Left lung (tissue), 10 donors: ENCODE measurements around the gene SETD7. TPM values are rescaled to one million over a fixed set of nuclear protein-coding genes. Genes with fewer than 3 reads are reported as not detected.

ENCODE experiments used
- ATAC-seq: fragments of 200-7000 bp; cut with Tn5 transposase; one replicate; pipeline ENCODE4 v1.9.1; 2020; ENCODE audit warnings: moderate library complexity
- DNase-seq, 4 donors: peaks; one replicate each; pipeline ENCODE4 v3.0.0-alpha.2; 2013 to 2020
- H3K27ac ChIP-seq, 2 donors: fragments of 200-600 bp; sonication (generic) in 1 of 2; one replicate each; pipeline versions ENCODE4 v1.5.0 to v1.8.0; 2020 to 2021
- H3K27me3 ChIP-seq, 2 donors: fragments of 200-600 bp; sonication (generic) in 1 of 2; one replicate each; pipeline versions ENCODE4 v1.5.0 to v1.8.0; 2020 to 2021
- H3K36me3 ChIP-seq, 2 donors: fragments of 200-600 bp; sonication (generic) in 1 of 2; one replicate each; pipeline versions ENCODE4 v1.5.0 to v1.8.0; 2020 to 2021
- H3K4me1 ChIP-seq, 2 donors: fragments of 200-600 bp; one replicate each; pipeline ENCODE4 v1.8.0; 2021
- H3K4me3 ChIP-seq, 2 donors: fragments of 200-600 bp; sonication (generic) in 1 of 2; one replicate each; pipeline versions ENCODE4 v1.5.0 to v1.8.0; 2020 to 2021; ENCODE audit warnings: mild to moderate bottlenecking in 1 of 2
- H3K9me3 ChIP-seq, 2 donors: fragments of 200-600 bp; sonication (generic) in 1 of 2; one replicate each; pipeline versions ENCODE4 v1.5.0 to v1.8.0; 2020 to 2021
- intact Hi-C, 2 donors: fragments of 100-400 bp; cut with DNase I; formaldehyde crosslinking; loops; one replicate each; pipeline versions ENCODE4 v1.11.2 to v1.14.2; 2022
- polyA plus RNA-seq, 6 donors: library from polyadenylated mRNA; unstranded; fragments of 120-200 nt; gene quantifications; one replicate each; pipeline ENCODE4 v1.2.1, GENCODE V29; 2013; ENCODE audit not compliant: insufficient read length in 6 of 6
- total RNA-seq, 2 donors: library from RNA; stranded (reverse); fragmentation: NEBNext Ultra II Directional; extraction: Animal tissue kit (Norgen Biotek cat#: 25700); gene quantifications; one replicate each; pipeline ENCODE4 v1.2.1, GENCODE V29; 2021
- TF ChIP-seq, protein P1 (sequence below), 2 donors: fragments of 200-600 bp; sonication (generic) in 1 of 2; IDR thresholded peaks; one replicate each; pipeline versions ENCODE4 v1.5.0 to v1.8.0; 2021; ENCODE audit warnings: antibody characterized with exemption in 2 of 2
- donor health status: DM: no; HTN: yes; CAD: no.
- donor health status: DM: no; HTN: no; CAD: no.

The SETD7 gene
- total and polyA plus RNA-seq, 8 donors: 17.2 to 51.7 (median 19.5) TPM

DNA sequence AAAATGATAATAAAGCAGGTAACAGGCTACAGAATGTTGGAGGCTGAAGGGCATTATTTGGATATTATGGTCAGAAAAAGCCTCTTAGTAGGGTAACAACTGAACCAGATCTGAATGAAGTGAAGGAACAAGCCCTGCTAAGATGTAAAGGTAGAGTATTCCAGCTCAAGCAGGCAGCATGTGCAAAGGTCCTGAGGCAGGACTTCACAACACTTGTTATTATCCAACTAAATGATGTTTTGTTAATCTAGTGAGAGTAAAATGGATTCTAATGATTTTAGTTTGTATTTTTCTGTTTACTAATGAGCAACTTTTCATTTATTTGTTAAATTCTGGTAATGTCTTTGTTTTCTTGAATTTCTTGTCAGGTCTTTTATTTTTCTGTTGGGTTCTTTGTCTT is 66.4 kb downstream of the SETD7 start:
- Histone ChIP-seq H3K27me3 (no peaks in the 10 kb centered on the region), H3K4me3 (no peak overlapping the region), H3K9me3 (no peaks in the 10 kb centered on the region), H3K36me3 (no peaks in the 10 kb centered on the region), H3K4me1 (peaks cover 0 to 3% of the 10 kb centered on the region in 2 donors), H3K27ac (no peak overlapping the region)
- TF ChIP-seq, protein P1, sequence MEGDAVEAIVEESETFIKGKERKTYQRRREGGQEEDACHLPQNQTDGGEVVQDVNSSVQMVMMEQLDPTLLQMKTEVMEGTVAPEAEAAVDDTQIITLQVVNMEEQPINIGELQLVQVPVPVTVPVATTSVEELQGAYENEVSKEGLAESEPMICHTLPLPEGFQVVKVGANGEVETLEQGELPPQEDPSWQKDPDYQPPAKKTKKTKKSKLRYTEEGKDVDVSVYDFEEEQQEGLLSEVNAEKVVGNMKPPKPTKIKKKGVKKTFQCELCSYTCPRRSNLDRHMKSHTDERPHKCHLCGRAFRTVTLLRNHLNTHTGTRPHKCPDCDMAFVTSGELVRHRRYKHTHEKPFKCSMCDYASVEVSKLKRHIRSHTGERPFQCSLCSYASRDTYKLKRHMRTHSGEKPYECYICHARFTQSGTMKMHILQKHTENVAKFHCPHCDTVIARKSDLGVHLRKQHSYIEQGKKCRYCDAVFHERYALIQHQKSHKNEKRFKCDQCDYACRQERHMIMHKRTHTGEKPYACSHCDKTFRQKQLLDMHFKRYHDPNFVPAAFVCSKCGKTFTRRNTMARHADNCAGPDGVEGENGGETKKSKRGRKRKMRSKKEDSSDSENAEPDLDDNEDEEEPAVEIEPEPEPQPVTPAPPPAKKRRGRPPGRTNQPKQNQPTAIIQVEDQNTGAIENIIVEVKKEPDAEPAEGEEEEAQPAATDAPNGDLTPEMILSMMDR (IDR thresholded peaks at IDR 0.05): no peak
- intact Hi-C loops: no loop called here
- DNase-seq (no peak), ATAC-seq (no peak)

DNA sequence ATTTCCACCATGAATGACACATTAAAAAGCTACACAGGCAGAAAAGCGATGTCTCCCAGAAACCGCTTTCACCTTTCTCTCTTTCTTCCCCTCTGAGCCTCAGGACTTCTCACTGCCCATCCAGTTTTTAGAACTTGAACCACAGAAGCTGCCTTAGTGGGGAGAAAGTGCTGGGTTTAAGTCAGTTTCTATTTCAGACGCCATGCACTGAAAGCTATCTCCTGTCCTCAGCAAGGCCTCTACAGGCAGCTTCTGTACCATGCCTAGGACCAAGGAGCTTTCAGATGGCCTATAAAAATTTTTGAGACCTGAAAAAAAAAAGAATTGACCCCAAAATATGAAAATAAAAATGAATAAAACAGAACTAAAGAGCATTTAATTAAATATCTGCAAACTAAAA is 67.6 kb downstream of the SETD7 start:
- DNase-seq (no peak), ATAC-seq (no peak)
- Histone ChIP-seq H3K4me3 (no peak overlapping the region), H3K27me3 (no peaks in the 10 kb centered on the region), H3K36me3 (no peaks in the 10 kb centered on the region), H3K4me1 (peaks cover 0 to 3% of the 10 kb centered on the region in 2 donors), H3K27ac (no peak overlapping the region), H3K9me3 (no peaks in the 10 kb centered on the region)
- TF ChIP-seq, protein P1 (IDR thresholded peaks at IDR 0.05): no peak
- intact Hi-C loops: no loop called here

DNA sequence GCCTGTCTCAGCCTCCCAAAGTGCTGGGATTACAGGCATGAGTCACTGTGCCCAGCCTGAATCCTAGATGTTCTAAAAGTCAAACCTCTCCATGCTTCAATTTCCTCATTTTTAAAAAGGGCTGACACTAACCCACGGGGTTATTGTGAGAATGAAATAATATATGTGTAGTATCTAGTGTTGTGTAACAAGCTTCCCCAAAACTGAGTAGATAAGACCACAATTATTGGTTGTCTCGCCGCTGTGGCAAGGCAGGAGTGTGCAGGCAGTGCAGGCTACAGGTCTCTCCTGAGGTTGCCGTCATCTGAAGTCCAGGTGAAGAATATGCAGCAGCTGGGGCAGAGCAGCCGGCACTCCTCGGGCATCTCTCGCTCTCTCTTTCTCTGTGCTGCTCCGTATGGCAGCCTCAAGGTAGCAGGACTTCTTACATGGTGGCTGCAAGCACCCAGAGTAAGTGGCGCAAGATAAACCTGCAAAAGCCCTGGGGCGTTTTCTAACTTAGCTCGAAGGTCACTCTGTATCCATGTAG is 71.2 kb downstream of the SETD7 start:
- H3K27ac ChIP-seq: no peak overlapping the region

DNA sequence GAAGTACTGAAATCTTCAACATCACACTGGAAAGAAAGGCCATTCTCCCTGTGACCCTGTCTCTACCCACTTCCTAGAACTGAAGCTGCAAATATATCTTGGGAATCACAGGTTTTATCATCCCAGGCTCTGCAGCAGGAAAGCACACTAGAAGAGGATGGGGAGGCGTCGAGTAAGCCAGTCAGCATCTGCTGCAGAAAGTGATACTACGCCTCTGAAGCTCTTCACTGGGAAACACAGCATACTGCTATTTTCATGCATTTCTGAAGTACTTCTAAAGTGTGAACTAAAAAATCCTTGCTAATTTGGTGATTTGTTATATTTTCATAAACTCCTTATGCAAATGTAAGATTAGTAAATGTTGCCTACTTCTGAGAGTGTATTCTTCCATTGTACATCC is 73.0 kb downstream of the SETD7 start:
- TF ChIP-seq, protein P1 (IDR thresholded peaks at IDR 0.05): no peak
- H3K27me3 ChIP-seq: no peaks in the 10 kb centered on the region
- H3K4me1 ChIP-seq: peaks cover 0 to 3% of the 10 kb centered on the region in 2 donors
- no peak for ATAC-seq
- DNase-seq: no peak
- no peak overlapping the region for H3K27ac ChIP-seq
- no peaks in the 10 kb centered on the region for H3K9me3 ChIP-seq
- H3K36me3 ChIP-seq: no peaks in the 10 kb centered on the region
- no peak overlapping the region for H3K4me3 ChIP-seq
- intact Hi-C loops: no loop called here

More for the DNA sequence above, 71.2 kb downstream of the SETD7 start:
- Histone ChIP-seq H3K4me1 (peaks cover 0 to 3% of the 10 kb centered on the region in 2 donors), H3K9me3 (no peaks in the 10 kb centered on the region), H3K36me3 (no peaks in the 10 kb centered on the region), H3K27me3 (no peaks in the 10 kb centered on the region), H3K4me3 (no peak overlapping the region)
- ATAC-seq: no peak
- TF ChIP-seq, protein P1 (IDR thresholded peaks at IDR 0.05): no peak
- intact Hi-C loops: no loop called here
- DNase-seq: no peak

DNA sequence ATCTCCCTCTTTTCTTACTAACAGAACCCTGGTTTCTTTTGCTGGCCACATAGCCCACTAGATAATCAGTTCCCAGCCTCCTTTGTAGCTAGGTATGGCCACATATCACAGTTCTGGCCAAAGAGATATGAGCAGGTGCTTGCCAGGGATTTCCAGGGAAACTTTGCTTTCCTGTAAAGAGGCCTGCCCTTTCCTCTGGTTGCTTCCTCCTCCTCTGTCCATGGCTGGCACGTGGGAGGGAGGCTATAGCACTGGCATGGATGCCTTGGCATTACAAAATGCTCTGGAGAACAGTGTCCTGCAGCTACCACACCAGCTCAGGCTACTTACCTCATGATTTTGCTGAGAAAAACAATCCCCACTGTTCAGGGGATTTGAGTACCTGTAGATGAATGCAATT is 74.6 kb downstream of the SETD7 start:
- no peaks in the 10 kb centered on the region for H3K9me3 ChIP-seq
- H3K4me3 ChIP-seq: no peak overlapping the region
- intact Hi-C loops: no loop called here
- H3K36me3 ChIP-seq: no peaks in the 10 kb centered on the region
- no peak for DNase-seq
- H3K27me3 ChIP-seq: no peaks in the 10 kb centered on the region
- ATAC-seq: no peak
- H3K27ac ChIP-seq: no peak overlapping the region
- H3K4me1 ChIP-seq: no peaks in the 10 kb centered on the region
- TF ChIP-seq, protein P1 (IDR thresholded peaks at IDR 0.05): no peak
